ENCODE data around the gene SEMG2.

SEMG2 gene

GRCh38 chr20:45257161-45257560, 36.0 kb downstream of the SEMG2 start:
- Histone ChIP-seq H2AFZ (ENCODE audit: low read depth, low read length) (no peak overlapping the region), H3K79me2 (ENCODE audit: insufficient read depth, low read length) (no peaks in the 10 kb centered on the region), H4K20me1 (ENCODE audit: insufficient read depth, low read length) (no peaks in the 10 kb centered on the region), H3K9me3 (ENCODE audit: insufficient read depth, low read length, severe bottlenecking) (no peaks in the 10 kb centered on the region), H3K4me1 (ENCODE audit: insufficient read depth, low read length) (no peaks in the 10 kb centered on the region), H3K9ac (ENCODE audit: low read depth, low read length) (no peak overlapping the region), H3K27ac (ENCODE audit: low read length) (no peak overlapping the region), H3K4me2 (ENCODE audit: insufficient read depth, low read length) (no peak overlapping the region), H3K36me3 (ENCODE audit: insufficient read depth, low read length) (no peaks in the 10 kb centered on the region), H3K27me3 (ENCODE audit: insufficient read depth, low read length, poor library complexity) (peaks cover 49% of the 10 kb centered on the region), H3K4me3 (ENCODE audit: low read depth in 1 of 2, low read length in 2 of 2) (no peak overlapping the region)
- DNase-seq = no peak
- ATAC-seq (ENCODE audit: insufficient read depth, low read depth) = no peak
- TF ChIP-seq CTCF (IDR thresholded peaks at IDR 0.05; ENCODE audit: borderline replicate concordance, extremely low read depth, low read length, poor library complexity, severe bottlenecking) (no peak), EZH2 (IDR thresholded peaks at IDR 0.05; ENCODE audit: borderline replicate concordance, low read depth, low read length, severe bottlenecking) (no peak)

- no peak for ATAC-seq (ENCODE audit: insufficient read depth, low read depth)
- Histone ChIP-seq H3K79me2 (ENCODE audit: insufficient read depth, low read length) (no peaks in the 10 kb centered on the region), H4K20me1 (ENCODE audit: insufficient read depth, low read length) (no peaks in the 10 kb centered on the region), H3K4me1 (ENCODE audit: insufficient read depth, low read length) (no peaks in the 10 kb centered on the region), H3K4me3 (ENCODE audit: low read depth in 1 of 2, low read length in 2 of 2) (no peak overlapping the region), H3K27ac (ENCODE audit: low read length) (no peak overlapping the region), H3K4me2 (ENCODE audit: insufficient read depth, low read length) (no peak overlapping the region), H3K27me3 (ENCODE audit: insufficient read depth, low read length, poor library complexity) (peaks cover 49% of the 10 kb centered on the region), H2AFZ (ENCODE audit: low read depth, low read length) (no peak overlapping the region), H3K9me3 (ENCODE audit: insufficient read depth, low read length, severe bottlenecking) (no peaks in the 10 kb centered on the region), H3K9ac (ENCODE audit: low read depth, low read length) (no peak overlapping the region), H3K36me3 (ENCODE audit: insufficient read depth, low read length) (no peaks in the 10 kb centered on the region)
- no peak for DNase-seq
- TF ChIP-seq EZH2 (IDR thresholded peaks at IDR 0.05; ENCODE audit: borderline replicate concordance, low read depth, low read length, severe bottlenecking) (no peak), CTCF (IDR thresholded peaks at IDR 0.05; ENCODE audit: borderline replicate concordance, extremely low read depth, low read length, poor library complexity, severe bottlenecking) (no peak)
Measured at GRCh38 chr20:45257711-45258110, 36.5 kb downstream of the SEMG2 start.

DNA sequence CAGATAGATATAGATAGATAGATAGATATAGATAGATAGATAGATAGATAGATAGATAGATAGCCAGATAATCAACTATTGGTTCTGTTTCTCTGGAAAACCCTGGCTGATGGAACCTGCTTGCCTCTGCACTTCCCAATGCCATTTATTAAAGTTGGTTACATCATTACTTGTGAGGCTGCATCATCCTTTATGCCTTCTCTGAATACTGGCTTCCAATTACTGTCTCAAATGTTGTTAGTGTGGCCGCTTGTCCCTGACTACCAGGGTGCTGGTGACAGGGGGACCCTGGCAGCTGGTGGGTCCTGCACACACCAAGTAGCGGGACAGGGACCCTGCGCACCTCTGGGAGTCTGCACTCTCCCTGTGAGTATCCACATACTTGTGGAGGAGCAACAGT, 37.1 kb downstream of the SEMG2 start:
- no peak for TF ChIP-seq EZH2 (IDR thresholded peaks at IDR 0.05; ENCODE audit: borderline replicate concordance, low read depth, low read length, severe bottlenecking)
- no peak for TF ChIP-seq CTCF (IDR thresholded peaks at IDR 0.05; ENCODE audit: borderline replicate concordance, extremely low read depth, low read length, poor library complexity, severe bottlenecking)
- H3K9ac ChIP-seq (ENCODE audit: low read depth, low read length) = no peak overlapping the region
- no peaks in the 10 kb centered on the region for H3K79me2 ChIP-seq (ENCODE audit: insufficient read depth, low read length)
- H2AFZ ChIP-seq (ENCODE audit: low read depth, low read length) = no peak overlapping the region
- H3K27ac ChIP-seq (ENCODE audit: low read length) = no peak overlapping the region
- no peak overlapping the region for H3K4me2 ChIP-seq (ENCODE audit: insufficient read depth, low read length)
- H3K36me3 ChIP-seq (ENCODE audit: insufficient read depth, low read length) = no peaks in the 10 kb centered on the region
- DNase-seq (no peak), ATAC-seq (ENCODE audit: insufficient read depth, low read depth) (no peak)
- H4K20me1 ChIP-seq (ENCODE audit: insufficient read depth, low read length) = no peaks in the 10 kb centered on the region
- H3K9me3 ChIP-seq (ENCODE audit: insufficient read depth, low read length, severe bottlenecking) = no peaks in the 10 kb centered on the region
- no peak overlapping the region for H3K4me3 ChIP-seq (ENCODE audit: low read depth in 1 of 2, low read length in 2 of 2)
- peaks cover 50% of the 10 kb centered on the region for H3K27me3 ChIP-seq (ENCODE audit: insufficient read depth, low read length, poor library complexity)
- no peaks in the 10 kb centered on the region for H3K4me1 ChIP-seq (ENCODE audit: insufficient read depth, low read length)

DNA sequence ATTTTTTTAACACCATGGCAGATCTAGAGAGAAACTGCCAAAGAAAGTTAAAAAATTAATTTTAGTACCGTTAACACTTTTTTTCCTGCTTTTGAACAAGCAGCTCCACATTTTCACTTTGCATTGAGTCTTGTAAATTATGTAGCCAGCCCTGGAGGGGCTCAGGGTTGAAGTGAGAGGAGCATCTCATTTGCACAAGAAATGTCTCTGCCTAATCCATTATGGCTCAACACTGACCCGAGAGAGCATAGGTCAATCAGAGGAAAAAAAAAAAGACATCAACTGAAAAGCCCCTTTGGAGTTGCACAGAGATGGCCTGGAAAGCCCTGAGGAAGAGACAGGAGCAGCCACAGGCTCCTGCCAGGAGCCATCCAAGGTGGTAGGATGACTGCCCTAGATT, 37.5 kb downstream of the SEMG2 start:
- H3K4me3 ChIP-seq (ENCODE audit: low read depth in 1 of 2, low read length in 2 of 2) = no peak overlapping the region
- TF ChIP-seq EZH2 (IDR thresholded peaks at IDR 0.05; ENCODE audit: borderline replicate concordance, low read depth, low read length, severe bottlenecking) = no peak
- TF ChIP-seq CTCF (IDR thresholded peaks at IDR 0.05; ENCODE audit: borderline replicate concordance, extremely low read depth, low read length, poor library complexity, severe bottlenecking) = no peak
- H3K27ac ChIP-seq (ENCODE audit: low read length) = no peak overlapping the region
- H3K4me2 ChIP-seq (ENCODE audit: insufficient read depth, low read length) = no peak overlapping the region
- H3K36me3 ChIP-seq (ENCODE audit: insufficient read depth, low read length) = no peaks in the 10 kb centered on the region
- H3K27me3 ChIP-seq (ENCODE audit: insufficient read depth, low read length, poor library complexity) = peaks cover 54% of the 10 kb centered on the region
- no peaks in the 10 kb centered on the region for H3K4me1 ChIP-seq (ENCODE audit: insufficient read depth, low read length)
- DNase-seq = no peak
- no peaks in the 10 kb centered on the region for H3K9me3 ChIP-seq (ENCODE audit: insufficient read depth, low read length, severe bottlenecking)
- no peaks in the 10 kb centered on the region for H4K20me1 ChIP-seq (ENCODE audit: insufficient read depth, low read length)
- H3K79me2 ChIP-seq (ENCODE audit: insufficient read depth, low read length) = no peaks in the 10 kb centered on the region
- no peak overlapping the region for H2AFZ ChIP-seq (ENCODE audit: low read depth, low read length)
- no peak for ATAC-seq (ENCODE audit: insufficient read depth, low read depth)
- no peak overlapping the region for H3K9ac ChIP-seq (ENCODE audit: low read depth, low read length)

Measured in DND-41 (cell line).